OCI-LY3 (cell line): ENCODE results near the gene CT47C1.

Source experiments
- H2AFZ ChIP-seq: fragments of 200-600, 300-600 bp; shearing (Covaris generic); 2 replicates; pipeline ENCODE4 v1.6.0; 2014; ENCODE audit warnings: antibody characterized with exemption, low read depth, low read length
- H3K27ac ChIP-seq: fragments of 200-600, 300-600 bp; sonication (generic); 2 replicates; pipeline ENCODE4 v1.5.1; 2014; ENCODE audit warnings: mild to moderate bottlenecking, low read length, moderate library complexity, mixed read lengths
- H3K27me3 ChIP-seq: fragments of 200-600, 300-600 bp; sonication (generic); 2 replicates; pipeline ENCODE4 v1.6.1; 2014; ENCODE audit warnings: low read depth, low read length, mixed read lengths
- H3K36me3 ChIP-seq: fragments of 200-600, 300-600 bp; sonication (generic); replicated peaks from 2 replicates; pipeline ENCODE3; 2014; ENCODE audit warnings: low read depth, low read length, mixed read lengths
- H3K4me1 ChIP-seq: fragments of 300-600, 200-600 bp; sonication (generic); 2 replicates; pipeline ENCODE4 v1.6.1; 2014; ENCODE audit warnings: low read length, mixed read lengths
- H3K4me2 ChIP-seq: fragments of 200-600, 300-600 bp; sonication (generic); 2 replicates; pipeline ENCODE4 v1.6.1; 2014; ENCODE audit warnings: low read length, mixed read lengths
- H3K4me3 ChIP-seq: fragments of 300-600, 200-600 bp; sonication (generic); 2 replicates; pipeline ENCODE4 v1.5.1; 2014; ENCODE audit warnings: antibody characterized with exemption, mild to moderate bottlenecking, low read length, moderate library complexity
- H3K79me2 ChIP-seq: fragments of 300-600, 200-600 bp; shearing (Covaris generic); 2 replicates; pipeline ENCODE4 v1.6.1; 2014; ENCODE audit warnings: mild to moderate bottlenecking, low read length, mixed read lengths
- H3K9ac ChIP-seq: fragments of 300-600, 200-600 bp; shearing (Covaris generic); 2 replicates; pipeline ENCODE4 v1.6.0; 2014; ENCODE audit warnings: mild to moderate bottlenecking, low read length, moderate library complexity
- H3K9me3 ChIP-seq: fragments of 200-600, 300-600 bp; shearing (Covaris generic); 2 replicates; pipeline ENCODE4 v1.6.1; 2014; ENCODE audit warnings: low read length, mixed read lengths; ENCODE audit not compliant: insufficient read depth
- H4K20me1 ChIP-seq: fragments of 200-600, 300-600 bp; sonication (generic); 2 replicates; pipeline ENCODE4 v1.6.1; 2016; ENCODE audit warnings: low read length, mixed read lengths; ENCODE audit not compliant: insufficient read depth
- EZH2phosphoT487 ChIP-seq: fragments of 200-600 bp; shearing (Covaris generic); IDR thresholded peaks from 2 replicates; pipeline ENCODE4 v1.6.1; 2018; ENCODE audit warnings: antibody characterized with exemption, mixed run types, low read depth
- TF ChIP-seq, protein P1 (sequence below): fragments of 200-600, 300-600 bp; sonication (generic); IDR thresholded peaks from 2 replicates; pipeline ENCODE4 v1.5.1; 2014; ENCODE audit warnings: antibody characterized with exemption, low read length, low read depth

CT47C1 gene

DNA sequence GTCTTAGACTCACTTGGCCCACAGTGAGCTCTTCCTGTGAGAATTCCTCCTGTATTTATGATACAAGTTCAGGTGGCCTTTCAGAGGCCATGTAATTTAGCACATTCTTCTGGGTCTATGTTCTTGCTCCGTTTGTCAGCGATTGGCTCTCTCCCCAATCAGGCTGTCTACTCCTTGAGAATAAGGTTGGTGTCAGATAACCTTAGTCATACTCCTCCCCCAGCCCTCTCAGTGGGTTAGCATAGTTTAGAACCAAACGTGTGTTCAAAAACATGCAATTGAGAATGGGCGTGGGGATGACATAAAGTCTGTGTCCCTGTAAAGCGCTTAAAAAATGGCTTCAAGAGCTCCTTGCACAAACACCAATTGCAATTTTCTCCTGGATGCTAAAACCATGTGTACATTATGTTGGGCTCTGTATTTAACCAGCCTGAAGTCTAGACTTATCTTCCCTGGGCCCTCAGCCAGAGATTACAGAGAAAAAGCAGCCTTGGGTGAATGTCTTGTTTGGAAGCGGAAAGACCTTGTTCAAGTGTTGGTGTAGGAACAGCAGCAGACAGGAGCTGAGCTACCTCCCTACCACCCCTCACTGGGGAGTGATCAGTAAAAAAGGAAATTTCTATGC is 9.9 kb upstream of the CT47C1 start:
- Histone ChIP-seq H3K4me3 (no peak overlapping the region), H3K9me3 (no peaks in the 10 kb centered on the region), H3K27me3 (peaks cover 6% of the 10 kb centered on the region; the same call in 1 of the 2 replicates), H3K4me1 (peaks cover 17% of the 10 kb centered on the region), H3K36me3 (no peaks in the 10 kb centered on the region), H3K79me2 (no peaks in the 10 kb centered on the region), H2AFZ (no peak overlapping the region), H3K27ac (no peak overlapping the region), H3K9ac (no peak overlapping the region), H3K4me2 (no peak overlapping the region), H4K20me1 (no peaks in the 10 kb centered on the region)
- TF ChIP-seq, protein P1, sequence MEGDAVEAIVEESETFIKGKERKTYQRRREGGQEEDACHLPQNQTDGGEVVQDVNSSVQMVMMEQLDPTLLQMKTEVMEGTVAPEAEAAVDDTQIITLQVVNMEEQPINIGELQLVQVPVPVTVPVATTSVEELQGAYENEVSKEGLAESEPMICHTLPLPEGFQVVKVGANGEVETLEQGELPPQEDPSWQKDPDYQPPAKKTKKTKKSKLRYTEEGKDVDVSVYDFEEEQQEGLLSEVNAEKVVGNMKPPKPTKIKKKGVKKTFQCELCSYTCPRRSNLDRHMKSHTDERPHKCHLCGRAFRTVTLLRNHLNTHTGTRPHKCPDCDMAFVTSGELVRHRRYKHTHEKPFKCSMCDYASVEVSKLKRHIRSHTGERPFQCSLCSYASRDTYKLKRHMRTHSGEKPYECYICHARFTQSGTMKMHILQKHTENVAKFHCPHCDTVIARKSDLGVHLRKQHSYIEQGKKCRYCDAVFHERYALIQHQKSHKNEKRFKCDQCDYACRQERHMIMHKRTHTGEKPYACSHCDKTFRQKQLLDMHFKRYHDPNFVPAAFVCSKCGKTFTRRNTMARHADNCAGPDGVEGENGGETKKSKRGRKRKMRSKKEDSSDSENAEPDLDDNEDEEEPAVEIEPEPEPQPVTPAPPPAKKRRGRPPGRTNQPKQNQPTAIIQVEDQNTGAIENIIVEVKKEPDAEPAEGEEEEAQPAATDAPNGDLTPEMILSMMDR: no peak
- no peak for TF ChIP-seq EZH2phosphoT487

DNA sequence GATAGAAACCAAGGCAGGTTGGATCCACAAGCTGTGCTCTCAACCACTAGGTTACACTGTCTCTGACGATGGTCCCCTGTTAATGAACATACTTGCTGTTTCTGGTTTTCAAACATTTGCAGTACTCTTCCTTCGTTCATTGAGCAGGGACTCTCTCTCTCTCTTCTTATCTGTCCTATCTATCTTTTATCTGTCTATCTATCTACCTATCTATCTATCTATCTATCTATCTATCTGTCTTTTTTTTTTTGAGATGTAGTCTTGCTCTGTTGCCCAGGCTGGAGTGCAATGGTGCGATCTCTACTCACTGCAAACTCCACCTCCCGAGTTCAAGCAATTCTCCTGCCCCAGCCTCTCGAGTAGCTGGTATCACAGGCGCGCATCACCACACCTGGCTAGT is 9.4 kb upstream of the CT47C1 start:
- H3K79me2 ChIP-seq: no peaks in the 10 kb centered on the region
- no peaks in the 10 kb centered on the region for H3K36me3 ChIP-seq
- no peak overlapping the region for H3K4me2 ChIP-seq

DNA sequence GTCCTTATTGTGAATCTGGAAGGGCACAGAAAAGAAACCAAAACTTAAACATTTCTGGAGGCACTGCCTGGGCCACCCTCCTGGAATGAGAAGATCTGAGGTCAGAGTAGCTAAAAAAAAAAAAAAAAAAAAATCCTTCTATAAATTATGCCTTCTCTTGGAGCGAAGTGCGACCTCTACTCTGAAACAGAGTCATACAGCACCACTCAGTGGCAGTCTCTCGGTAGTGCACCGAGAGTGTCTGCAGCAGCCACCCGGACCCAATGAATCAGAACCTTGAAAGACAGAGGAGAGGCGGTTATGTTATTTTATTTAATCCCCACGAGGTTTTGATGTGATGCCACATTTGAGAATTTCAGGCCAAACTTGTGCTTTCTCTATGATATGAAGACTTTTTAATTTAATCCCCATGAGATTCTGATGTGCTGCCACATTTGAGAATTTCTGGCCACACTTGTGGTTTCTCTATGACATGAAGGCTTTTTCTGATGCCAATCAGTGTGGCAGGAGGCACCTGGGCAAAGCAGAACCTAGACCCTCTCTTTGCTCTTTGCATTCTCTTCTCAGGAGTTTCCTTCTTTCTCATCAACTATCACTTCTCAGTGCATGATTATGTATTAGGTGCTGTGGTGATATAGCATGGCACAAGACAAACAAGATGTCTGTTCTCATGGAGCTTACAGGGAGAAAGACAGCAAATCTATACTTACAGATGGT is 5.6 kb upstream of the CT47C1 start:
- peaks cover 16% of the 10 kb centered on the region; the same call in 1 of the 2 replicates for H3K9me3 ChIP-seq
- peak overlapping the region; percentile 52 for H3K9ac ChIP-seq
- H2AFZ ChIP-seq: no peak overlapping the region
- TF ChIP-seq, protein P1: peak; percentile 81
- no peak for TF ChIP-seq EZH2phosphoT487
- peak overlapping the region; percentile 61 for H3K4me3 ChIP-seq
- H3K27ac ChIP-seq: peak overlapping the region; percentile 76
- H4K20me1 ChIP-seq: no peaks in the 10 kb centered on the region
- peak overlapping the region; percentile 79 for H3K4me2 ChIP-seq
- H3K4me1 ChIP-seq: peaks cover 54% of the 10 kb centered on the region
- no peaks in the 10 kb centered on the region for H3K27me3 ChIP-seq
- H3K36me3 ChIP-seq: peaks cover 17% of the 10 kb centered on the region
- no peaks in the 10 kb centered on the region for H3K79me2 ChIP-seq

More for the DNA sequence above, 9.4 kb upstream of the CT47C1 start:
- Histone ChIP-seq H3K27me3 (peaks cover 6% of the 10 kb centered on the region; the same call in 1 of the 2 replicates), H3K27ac (no peak overlapping the region), H3K9ac (no peak overlapping the region), H3K4me3 (no peak overlapping the region), H3K9me3 (no peaks in the 10 kb centered on the region), H3K4me1 (peaks cover 23% of the 10 kb centered on the region), H2AFZ (no peak overlapping the region), H4K20me1 (no peaks in the 10 kb centered on the region)
- TF ChIP-seq, protein P1: no peak
- TF ChIP-seq EZH2phosphoT487: no peak

DNA sequence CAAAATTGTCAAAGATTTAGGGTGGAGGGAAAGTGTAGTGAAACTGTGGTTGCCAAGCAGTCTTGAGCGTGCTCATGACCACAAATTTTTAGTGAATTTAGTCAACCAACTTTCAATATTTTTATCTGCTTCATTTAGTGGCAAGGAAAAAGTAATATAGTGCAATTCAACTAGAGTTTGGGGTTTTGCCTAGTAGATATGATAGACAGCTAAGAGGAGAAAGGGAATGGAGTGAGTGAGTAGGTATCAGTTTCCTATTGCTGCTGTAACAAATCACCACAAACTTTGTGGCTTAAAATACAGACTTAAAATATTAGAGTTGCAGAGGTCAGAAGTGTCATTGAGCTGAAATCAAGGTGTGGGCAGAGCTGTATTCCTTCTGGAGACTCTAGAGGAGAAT is 3.7 kb upstream of the CT47C1 start:
- peaks cover 16% of the 10 kb centered on the region; the same call in 1 of the 2 replicates for H3K9me3 ChIP-seq

More for the DNA sequence above, 3.7 kb upstream of the CT47C1 start:
- H3K27ac ChIP-seq: peak overlapping the region; percentile 62
- peak overlapping the region; percentile 45; the same call in 1 of the 2 replicates for H3K4me3 ChIP-seq
- H4K20me1 ChIP-seq: no peaks in the 10 kb centered on the region
- no peak overlapping the region for H2AFZ ChIP-seq
- H3K4me2 ChIP-seq: peak overlapping the region; percentile 79
- no peak overlapping the region for H3K9ac ChIP-seq
- no peak for TF ChIP-seq EZH2phosphoT487
- TF ChIP-seq, protein P1: no peak
- H3K27me3 ChIP-seq: no peaks in the 10 kb centered on the region
- H3K36me3 ChIP-seq: peaks cover 17% of the 10 kb centered on the region
- H3K4me1 ChIP-seq: peaks cover 54% of the 10 kb centered on the region
- no peaks in the 10 kb centered on the region for H3K79me2 ChIP-seq
